ENCODE measurements around the gene RPRD1B. TPM values are rescaled to one million over a fixed set of nuclear protein-coding genes. Genes with fewer than 3 reads are reported as not detected.

The RPRD1B gene
- polyA plus RNA-seq, 1 experiment, result 23.7 TPM

DNA sequence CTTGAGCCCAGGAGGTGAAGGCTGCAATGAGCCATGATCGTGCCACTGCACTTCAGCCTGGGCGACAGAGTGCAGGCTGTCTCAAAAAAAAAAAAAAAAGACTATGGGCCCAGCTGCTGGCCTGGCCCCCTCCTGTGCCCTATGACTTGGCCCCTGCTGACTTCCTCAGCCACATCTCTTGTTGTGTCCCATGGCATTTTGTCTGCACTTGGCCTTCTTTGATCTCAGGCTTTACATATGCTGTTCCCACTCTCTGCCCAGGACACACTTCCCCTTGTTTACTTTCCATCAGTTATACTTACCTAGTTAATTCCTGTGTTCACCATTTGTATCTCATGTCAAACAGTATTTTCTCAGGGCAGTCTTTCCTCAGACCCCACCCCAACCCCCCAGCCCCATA is 44.5 kb downstream of the RPRD1B start:
- no peak for DNase-seq (ENCODE audit: low read depth, low spot score)
- H3K9me3 ChIP-seq (ENCODE audit: control insufficient read depth, insufficient read depth, low read length), result peaks cover 3% of the 10 kb centered on the region
- ChIA-PET POLR2A (no interaction called here), CTCF (interaction anchor here (0.5 to 6.9 kb wide), 3 partner anchors 15 to 143 kb away, joined by 4 to 130 read pairs (median 5); no protein-coding TSS in a partner anchor)
- no peaks in the 10 kb centered on the region for H3K27me3 ChIP-seq (ENCODE audit: control insufficient read depth, insufficient read depth, low read length)
- no peak overlapping the region for H3K4me3 ChIP-seq (ENCODE audit: low read depth, low read length)
- TF ChIP-seq, protein P1, sequence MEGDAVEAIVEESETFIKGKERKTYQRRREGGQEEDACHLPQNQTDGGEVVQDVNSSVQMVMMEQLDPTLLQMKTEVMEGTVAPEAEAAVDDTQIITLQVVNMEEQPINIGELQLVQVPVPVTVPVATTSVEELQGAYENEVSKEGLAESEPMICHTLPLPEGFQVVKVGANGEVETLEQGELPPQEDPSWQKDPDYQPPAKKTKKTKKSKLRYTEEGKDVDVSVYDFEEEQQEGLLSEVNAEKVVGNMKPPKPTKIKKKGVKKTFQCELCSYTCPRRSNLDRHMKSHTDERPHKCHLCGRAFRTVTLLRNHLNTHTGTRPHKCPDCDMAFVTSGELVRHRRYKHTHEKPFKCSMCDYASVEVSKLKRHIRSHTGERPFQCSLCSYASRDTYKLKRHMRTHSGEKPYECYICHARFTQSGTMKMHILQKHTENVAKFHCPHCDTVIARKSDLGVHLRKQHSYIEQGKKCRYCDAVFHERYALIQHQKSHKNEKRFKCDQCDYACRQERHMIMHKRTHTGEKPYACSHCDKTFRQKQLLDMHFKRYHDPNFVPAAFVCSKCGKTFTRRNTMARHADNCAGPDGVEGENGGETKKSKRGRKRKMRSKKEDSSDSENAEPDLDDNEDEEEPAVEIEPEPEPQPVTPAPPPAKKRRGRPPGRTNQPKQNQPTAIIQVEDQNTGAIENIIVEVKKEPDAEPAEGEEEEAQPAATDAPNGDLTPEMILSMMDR (IDR thresholded peaks at IDR 0.05; ENCODE audit: low read depth, low read length), result no peak
- H3K27ac ChIP-seq (ENCODE audit: low read depth, low read length), result no peak overlapping the region

DNA sequence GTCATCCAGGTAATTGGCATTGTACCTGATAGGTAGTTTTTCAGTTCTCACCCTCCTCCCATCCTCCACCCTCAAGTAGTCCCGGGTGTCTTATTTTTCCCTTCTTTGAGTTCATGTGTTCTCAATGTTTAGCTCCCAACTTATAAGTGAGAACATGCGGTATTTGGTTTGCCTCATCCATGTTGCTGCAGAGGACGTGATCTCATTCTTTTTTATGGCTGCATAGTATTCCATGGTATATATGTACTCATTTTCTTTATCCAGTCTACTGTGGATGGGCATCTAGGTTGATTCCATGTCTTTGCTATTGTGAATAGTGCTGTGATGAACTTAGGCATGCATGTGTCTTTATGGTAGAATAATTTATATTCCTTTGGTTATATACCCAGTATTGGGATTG is 45.8 kb downstream of the RPRD1B start:
- ChIA-PET POLR2A (no interaction called here), CTCF (interaction anchor here (0.7 to 1.0 kb wide), 3 partner anchors 14 to 22 kb away, joined by 3 to 5 read pairs (median 4); no protein-coding TSS in a partner anchor)
- Histone ChIP-seq H3K27ac (ENCODE audit: low read depth, low read length) (no peak overlapping the region), H3K9me3 (ENCODE audit: control insufficient read depth, insufficient read depth, low read length) (peaks cover 3% of the 10 kb centered on the region), H3K4me3 (ENCODE audit: low read depth, low read length) (no peak overlapping the region), H3K27me3 (ENCODE audit: control insufficient read depth, insufficient read depth, low read length) (no peaks in the 10 kb centered on the region)
- TF ChIP-seq, protein P1 (IDR thresholded peaks at IDR 0.05; ENCODE audit: low read depth, low read length), result no peak
- DNase-seq (ENCODE audit: low read depth, low spot score), result no peak

DNA sequence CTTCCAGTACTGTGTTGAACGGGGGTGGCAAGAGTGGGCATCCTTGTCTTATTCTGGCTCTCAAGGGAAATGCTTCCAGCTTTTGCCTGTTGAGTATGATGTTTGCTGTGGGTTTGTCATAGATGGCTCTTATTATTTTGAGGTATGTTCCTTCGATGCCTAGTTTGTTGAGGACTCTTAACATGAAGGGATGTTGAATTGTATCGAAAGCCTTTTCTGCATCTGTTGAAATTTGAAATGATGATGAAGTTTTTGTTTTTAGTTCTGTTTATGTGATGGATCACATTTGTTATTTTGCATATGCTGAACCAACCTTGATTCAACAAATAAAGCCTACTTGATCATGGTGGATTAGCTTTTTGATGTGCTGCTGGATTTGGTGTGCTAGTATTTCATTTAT is 48.0 kb downstream of the RPRD1B start:
- H3K9me3 ChIP-seq (ENCODE audit: control insufficient read depth, insufficient read depth, low read length), result peaks cover 3% of the 10 kb centered on the region
- CTCF ChIA-PET, result interaction anchor here (0.6 to 1.5 kb wide), 3 partner anchors 13 to 140 kb away, joined by 3 to 8 read pairs (median 3); no protein-coding TSS in a partner anchor
- no peak overlapping the region for H3K27ac ChIP-seq (ENCODE audit: low read depth, low read length)
- H3K27me3 ChIP-seq (ENCODE audit: control insufficient read depth, insufficient read depth, low read length), result no peaks in the 10 kb centered on the region
- H3K4me3 ChIP-seq (ENCODE audit: low read depth, low read length), result no peak overlapping the region
- DNase-seq (ENCODE audit: low read depth, low spot score), result no peak
- POLR2A ChIA-PET, result no interaction called here
- TF ChIP-seq, protein P1 (IDR thresholded peaks at IDR 0.05; ENCODE audit: low read depth, low read length), result no peak

DNA sequence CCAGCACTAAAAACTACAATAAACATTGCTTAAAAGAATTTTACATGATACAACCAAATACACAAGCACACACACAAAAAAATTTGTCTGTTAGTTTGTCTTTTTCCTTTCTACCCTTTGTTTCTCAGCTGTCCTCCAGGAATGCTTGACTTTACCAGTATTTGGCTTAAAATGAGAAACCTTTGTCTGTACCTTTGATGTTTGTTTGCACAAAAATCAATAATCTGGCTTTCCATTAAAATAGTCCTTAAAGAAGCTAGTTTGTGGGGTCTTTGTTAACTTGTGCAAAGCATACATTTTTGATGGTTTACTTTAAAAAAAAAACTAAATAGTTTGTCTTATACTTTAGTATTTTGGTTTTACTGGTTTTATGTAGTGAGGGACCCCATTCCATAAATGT is 49.3 kb downstream of the RPRD1B start:
- no peak overlapping the region for H3K27ac ChIP-seq (ENCODE audit: low read depth, low read length)
- DNase-seq (ENCODE audit: low read depth, low spot score), result no peak
- no peak overlapping the region for H3K4me3 ChIP-seq (ENCODE audit: low read depth, low read length)
- ChIA-PET POLR2A (interaction anchor here (0.5 to 2.5 kb wide), 3 partner anchors 8 to 113 kb away, joined by 3 to 11 read pairs (median 3); no protein-coding TSS in a partner anchor), CTCF (interaction anchor here (0.8 to 3.9 kb wide), 3 partner anchors 9 to 146 kb away, joined by 3 to 31 read pairs (median 3); no protein-coding TSS in a partner anchor)
- TF ChIP-seq, protein P1 (IDR thresholded peaks at IDR 0.05; ENCODE audit: low read depth, low read length), result no peak
- H3K27me3 ChIP-seq (ENCODE audit: control insufficient read depth, insufficient read depth, low read length), result no peaks in the 10 kb centered on the region
- peaks cover 3% of the 10 kb centered on the region for H3K9me3 ChIP-seq (ENCODE audit: control insufficient read depth, insufficient read depth, low read length)

DNA sequence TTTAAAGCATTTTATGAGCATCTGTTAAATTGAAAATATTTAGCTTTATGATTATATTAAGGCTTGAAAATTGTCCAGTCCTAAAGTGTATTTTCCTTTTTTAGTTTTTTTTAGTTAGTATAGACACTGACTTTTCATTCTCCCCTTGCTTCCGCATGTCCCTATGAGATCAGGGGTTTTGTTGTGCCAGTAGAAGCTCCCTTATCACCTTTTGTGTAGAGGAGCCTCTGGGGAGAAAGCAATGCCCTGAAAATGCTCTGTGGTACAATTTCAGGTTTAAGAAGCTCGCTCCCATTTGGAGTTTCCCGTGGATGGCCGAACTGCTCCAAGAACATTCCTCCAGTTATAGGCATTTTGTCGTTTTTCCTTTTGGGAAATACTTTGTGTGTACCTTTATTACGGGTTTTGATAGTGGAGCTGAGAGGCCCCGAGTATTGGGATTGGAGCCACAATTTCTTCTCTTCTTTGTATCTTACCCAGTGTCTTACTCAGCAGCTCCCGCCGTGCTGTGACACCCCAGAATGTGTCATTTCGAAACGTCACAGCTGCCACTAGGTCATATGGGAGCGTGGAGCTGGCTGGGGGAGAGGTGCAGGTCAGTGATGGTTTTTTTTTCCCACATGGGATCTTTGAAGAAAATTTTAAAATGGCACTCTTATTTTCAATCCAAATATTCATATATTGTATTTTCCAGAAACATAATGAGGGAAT is 49.9 kb downstream of the RPRD1B start:
- H3K27ac ChIP-seq (ENCODE audit: low read depth, low read length), result peak overlapping the region; percentile 89
- POLR2A ChIA-PET, result interaction anchor here (0.5 to 2.5 kb wide), 5 partner anchors 8 to 192 kb away, joined by 3 to 11 read pairs (median 3); no protein-coding TSS in a partner anchor

More for the DNA sequence above, 49.9 kb downstream of the RPRD1B start:
- TF ChIP-seq, protein P1 (IDR thresholded peaks at IDR 0.05; ENCODE audit: low read depth, low read length), result no peak
- Histone ChIP-seq H3K4me3 (ENCODE audit: low read depth, low read length) (no peak overlapping the region), H3K9me3 (ENCODE audit: control insufficient read depth, insufficient read depth, low read length) (peaks cover 3% of the 10 kb centered on the region), H3K27me3 (ENCODE audit: control insufficient read depth, insufficient read depth, low read length) (no peaks in the 10 kb centered on the region)
- no peak for DNase-seq (ENCODE audit: low read depth, low spot score)
- CTCF ChIA-PET, result interaction anchor here (0.7 to 3.9 kb wide), 5 partner anchors 10 to 146 kb away, joined by 3 to 31 read pairs (median 4); no protein-coding TSS in a partner anchor
